Dedifferentiated amniotic fluid mesenchymal stem cell (primary cell): Measurements from ENCODE around the gene ZNF775.

Source experiments
- DNase-seq: peaks from one replicate; pipeline ENCODE4 v3.0.0-alpha.2; 2016; ENCODE audit errors: extremely low spot score

The ZNF775 gene

DNA sequence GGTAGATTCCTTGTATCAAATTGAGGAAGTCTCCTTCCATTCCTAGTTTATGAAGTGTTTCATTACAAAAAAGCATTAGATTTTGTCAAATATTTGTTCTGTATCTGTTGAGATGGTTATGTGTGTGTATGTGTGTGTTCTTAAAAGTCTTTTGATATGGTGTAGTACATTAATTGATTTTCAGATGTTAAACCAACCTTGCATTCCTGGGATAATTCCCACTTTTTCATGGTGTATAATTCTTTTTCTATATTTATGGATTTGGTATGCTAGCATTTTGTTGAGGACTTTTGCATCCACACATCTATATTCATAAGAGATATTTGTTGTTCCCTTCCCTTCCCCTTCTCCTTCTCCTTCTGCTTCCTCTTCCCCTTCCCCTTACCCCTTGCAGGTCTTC lies 62.4 kb downstream of the ZNF775 start:
- DNase-seq: no peak

DNA sequence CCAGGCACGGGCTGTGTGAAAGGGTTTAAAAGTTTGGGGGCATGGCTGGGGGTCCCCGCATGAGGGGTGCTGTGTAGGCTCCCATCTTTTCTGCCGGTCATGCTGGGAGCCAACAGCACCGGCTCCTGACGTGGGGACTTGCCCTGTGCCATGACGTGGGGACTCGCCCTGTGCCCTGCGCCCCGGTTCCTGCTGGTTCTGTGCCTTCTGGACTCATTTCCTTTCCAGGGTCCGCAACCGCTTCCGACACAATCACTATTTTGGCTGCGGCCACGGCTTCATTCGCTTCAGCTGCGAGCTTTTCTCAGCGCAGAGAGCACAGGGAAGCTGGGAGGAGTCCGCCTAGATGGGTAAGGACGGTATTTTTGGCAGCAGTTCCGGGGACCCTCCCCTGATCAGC lies 63.7 kb downstream of the ZNF775 start:
- no peak for DNase-seq

DNA sequence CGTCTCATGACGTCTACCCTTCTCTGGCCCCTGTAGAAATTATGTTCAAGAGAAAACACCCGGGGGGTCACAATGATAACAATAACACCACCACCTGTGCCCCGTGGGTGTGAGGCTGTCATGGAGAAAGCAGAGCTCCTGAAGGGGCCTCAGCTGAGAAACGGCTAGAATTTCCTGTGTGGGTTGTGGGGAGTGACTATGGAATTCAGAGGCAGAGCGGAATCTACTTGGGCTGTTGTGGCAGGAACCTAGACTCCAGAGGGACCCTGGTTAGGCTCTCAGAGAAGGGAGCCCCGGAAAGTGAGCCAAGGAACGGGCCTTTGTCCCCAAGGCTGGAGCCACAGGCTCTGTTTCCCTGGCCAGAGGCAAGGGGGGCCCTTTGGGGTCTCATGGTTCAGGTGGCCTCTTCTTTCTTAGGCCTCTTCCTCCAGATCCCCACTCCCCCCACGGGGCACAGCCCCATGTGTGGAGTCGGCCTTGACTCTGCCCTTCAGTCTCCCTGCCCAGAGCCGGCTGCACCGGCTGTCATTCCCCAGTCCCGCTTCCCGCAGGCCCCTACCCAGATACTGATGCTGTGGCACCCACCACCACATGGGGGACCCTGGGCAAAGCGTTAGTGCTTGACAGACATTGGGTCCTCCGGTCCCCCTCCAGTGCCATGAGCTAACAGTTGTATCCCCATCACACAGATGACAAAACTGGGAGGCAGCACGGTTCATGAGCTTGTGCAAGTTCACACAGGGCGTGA lies 64.8 kb downstream of the ZNF775 start:
- no peak for DNase-seq

DNA sequence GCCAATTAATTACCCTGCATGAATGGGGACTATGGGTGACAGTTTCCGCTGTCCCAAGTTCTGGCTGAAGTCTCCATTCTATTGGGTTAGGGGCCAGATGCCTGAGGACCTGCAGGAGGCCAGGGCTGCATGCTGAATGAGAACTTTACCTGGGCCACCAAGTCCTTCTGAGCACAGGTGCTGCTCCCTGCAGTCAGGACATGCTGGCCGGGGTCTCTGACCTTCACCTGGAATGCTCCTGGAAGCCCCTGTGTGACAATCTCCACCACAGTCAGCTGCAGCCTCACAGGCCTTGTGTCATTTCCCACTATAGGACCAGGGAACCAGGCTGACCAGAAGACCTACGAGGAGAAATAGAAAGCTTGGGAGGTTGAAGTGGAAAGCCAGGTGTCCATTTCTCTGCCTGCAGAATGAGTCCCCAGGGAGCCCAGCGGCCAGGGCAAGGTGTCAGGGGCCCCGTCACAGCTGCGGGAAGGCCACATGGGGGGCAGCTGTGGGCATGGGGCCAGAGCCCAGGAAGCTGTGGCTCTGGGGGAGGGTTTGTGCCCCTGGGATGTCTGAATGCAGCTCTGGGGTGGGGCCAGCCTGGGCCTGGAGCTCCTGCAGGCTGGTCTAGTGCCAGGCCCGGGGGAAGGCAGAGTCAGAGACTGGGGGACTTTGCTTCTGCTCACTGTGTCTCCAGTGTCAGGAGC lies 65.7 kb downstream of the ZNF775 start:
- no peak for DNase-seq

DNA sequence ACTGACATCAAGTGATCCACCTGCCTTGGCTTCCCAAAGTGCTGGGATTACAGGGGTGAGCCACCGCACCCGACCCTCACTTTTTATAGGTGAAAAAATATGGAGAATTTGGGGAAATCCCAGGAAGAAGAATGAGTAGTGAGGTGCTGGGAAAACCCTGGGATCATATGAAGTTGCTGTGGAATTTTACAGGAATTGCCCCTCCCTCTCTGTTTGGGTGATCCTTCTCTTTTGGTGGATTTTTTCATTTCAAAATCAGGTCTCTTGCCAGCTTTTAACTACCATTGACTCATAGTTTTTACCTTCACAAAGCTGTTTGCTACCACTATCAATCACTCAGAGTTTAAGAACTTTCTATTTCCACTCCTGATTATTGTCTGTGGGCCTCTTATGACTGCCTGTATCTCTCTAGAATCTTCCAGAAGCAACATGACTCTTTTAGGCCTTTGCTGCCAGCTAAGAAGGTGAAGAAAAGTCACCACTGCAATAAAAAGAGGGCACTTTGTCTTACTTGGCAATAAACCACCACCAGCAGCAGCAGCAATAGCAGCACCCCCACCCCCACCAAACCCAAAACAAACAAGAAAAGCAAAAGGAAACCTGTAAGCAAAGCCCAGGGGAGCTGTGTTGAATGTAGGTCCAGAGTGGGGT lies 67.3 kb downstream of the ZNF775 start:
- DNase-seq: no peak
